Endodermal cell (in vitro differentiated cells): Measurements from ENCODE around the gene MPG. TPM values are rescaled to one million over a fixed set of nuclear protein-coding genes. Genes with fewer than 3 reads are reported as not detected.

Experiments used
- DNase-seq: peaks from one replicate; pipeline ENCODE4 v3.0.0-alpha.2; 2017
- H3K27ac ChIP-seq: 2 replicates; pipeline ENCODE4 v1.5.1; 2013; ENCODE audit warnings: mild to moderate bottlenecking, low read depth, low read length, moderate library complexity
- H3K27me3 ChIP-seq: 2 replicates; pipeline ENCODE4 v1.6.1; 2013; ENCODE audit warnings: mild to moderate bottlenecking, low read length, moderate library complexity; ENCODE audit not compliant: insufficient read depth, control insufficient read depth, poor library complexity, severe bottlenecking
- H3K36me3 ChIP-seq: 2 replicates; pipeline ENCODE4 v1.7.0; 2013; ENCODE audit warnings: mild to moderate bottlenecking, low read length, moderate library complexity; ENCODE audit not compliant: control insufficient read depth, insufficient read depth
- H3K4me1 ChIP-seq: one replicate; pipeline ENCODE4 v1.7.0; 2013; ENCODE audit warnings: low read length; ENCODE audit not compliant: control insufficient read depth, insufficient read depth
- H3K4me3 ChIP-seq: 2 replicates; pipeline ENCODE4 v1.5.1; 2013; ENCODE audit warnings: mild to moderate bottlenecking, low read length, moderate library complexity
- H3K9ac ChIP-seq: 2 replicates; pipeline ENCODE4 v1.6.1; 2013; ENCODE audit warnings: mild to moderate bottlenecking, low read length, moderate library complexity; ENCODE audit not compliant: poor library complexity, severe bottlenecking; ENCODE audit errors: extremely low read depth
- H3K9me3 ChIP-seq: 2 replicates; pipeline ENCODE4 v1.6.1; 2013; ENCODE audit warnings: mild to moderate bottlenecking, low read length, moderate library complexity; ENCODE audit not compliant: control insufficient read depth
- H3K27ac Mint-ChIP-seq: 2 replicates; pipeline ENCODE4 v1.8.0; 2020; ENCODE audit warnings: mixed read lengths
- H3K27me3 Mint-ChIP-seq: 2 replicates; pipeline ENCODE4 v1.8.0; 2021; ENCODE audit warnings: mild to moderate bottlenecking, mixed read lengths; ENCODE audit not compliant: insufficient read depth
- H3K36me3 Mint-ChIP-seq: 2 replicates; pipeline ENCODE4 v1.8.0; 2020; ENCODE audit warnings: low read depth, mixed read lengths
- H3K4me1 Mint-ChIP-seq: 2 replicates; pipeline ENCODE4 v1.8.0; 2020; ENCODE audit warnings: mixed read lengths
- H3K4me3 Mint-ChIP-seq: 2 replicates; pipeline ENCODE4 v1.8.0; 2020; ENCODE audit warnings: mild to moderate bottlenecking, moderate library complexity, mixed read lengths
- H3K9me3 Mint-ChIP-seq: 2 replicates; pipeline ENCODE4 v1.8.0; 2020; ENCODE audit warnings: mild to moderate bottlenecking, mixed read lengths
- CTCF ChIP-seq: fragments of 200-600 bp; sonication (generic); conservative IDR thresholded peaks from 2 replicates; pipeline ENCODE4 v1.5.0; 2021; ENCODE audit warnings: antibody characterized with exemption, mild to moderate bottlenecking
- WGBS, 2 experiments: methylation state at CpG; one replicate each; pipeline versions ENCODE4 v1.1.5 to v1.1.7; 2013; ENCODE audit warnings: missing lambda C conversion rate in 2 of 2, mixed read lengths in 1 of 2; ENCODE audit not compliant: insufficient coverage in 1 of 2, insufficient read length in 1 of 2; 5-methylcytosine and 5-hydroxymethylcytosine counted together
- total RNA-seq, 2 donors: library from RNA; stranded (reverse); fragmentation: NEBNext Ultra II Directional in 1 of 2; extraction: Animal tissue kit (Norgen Biotek cat#: 25700) in 1 of 2; gene quantifications; 2 replicates in 1 of 2; 3 replicates in 1 of 2; pipeline ENCODE4 v1.2.1, GENCODE V29; 2021

Gene MPG
- total RNA-seq, 2 donors from 2014 or later = 59.9 to 62.2 TPM

- Histone ChIP-seq H3K4me3 (no peak overlapping the region), H3K4me1 (no peaks in the 10 kb centered on the region), H3K27ac (no peak overlapping the region), H3K9me3 (no peaks in the 10 kb centered on the region), H3K36me3 (no peaks in the 10 kb centered on the region), H3K9ac (no peak overlapping the region), H3K27me3 (no peaks in the 10 kb centered on the region)
- 93% methylated on average over 7 of the region's 7 CpGs for WGBS, 2 experiments
- no peaks in the 10 kb centered on the region for H3K27me3 Mint-ChIP-seq
- no peak overlapping the region for H3K27ac Mint-ChIP-seq
- DNase-seq = no peak
- no peaks in the 10 kb centered on the region for H3K9me3 Mint-ChIP-seq
- TF ChIP-seq CTCF = no peak
- H3K36me3 Mint-ChIP-seq = peaks cover 13% of the 10 kb centered on the region
- H3K4me3 Mint-ChIP-seq = no peak overlapping the region
- H3K4me1 Mint-ChIP-seq = no peaks in the 10 kb centered on the region
Observed at GRCh38 chr16:132120-132519, 54.1 kb downstream of the MPG start.

- Histone ChIP-seq H3K36me3 (no peaks in the 10 kb centered on the region), H3K27me3 (no peaks in the 10 kb centered on the region), H3K4me3 (no peak overlapping the region), H3K9me3 (no peaks in the 10 kb centered on the region), H3K4me1 (no peaks in the 10 kb centered on the region), H3K27ac (no peak overlapping the region), H3K9ac (no peak overlapping the region)
- no peaks in the 10 kb centered on the region for H3K9me3 Mint-ChIP-seq
- no peaks in the 10 kb centered on the region for H3K27me3 Mint-ChIP-seq
- peaks cover 13% of the 10 kb centered on the region for H3K36me3 Mint-ChIP-seq
- H3K4me3 Mint-ChIP-seq = no peak overlapping the region
- 92% methylated on average over 2 of the region's 2 CpGs; no CpG with 5 or more reads in 1 of the 2 experiments for WGBS, 2 experiments
- no peak for TF ChIP-seq CTCF
- no peak overlapping the region for H3K27ac Mint-ChIP-seq
- DNase-seq = no peak
- no peaks in the 10 kb centered on the region for H3K4me1 Mint-ChIP-seq
Observed at GRCh38 chr16:133716-134115, 55.7 kb downstream of the MPG start.

Other genes with a start within 250 kb of the MPG start
- gene POLR3K, start 24.6 kb upstream of the MPG start, total RNA-seq = 10 to 100 TPM; 31.1 to 35.8 TPM
- 10 to 100 TPM; 54.2 to 66.4 TPM for gene SNRNP25, start 24.4 kb upstream of the MPG start, total RNA-seq
- gene RHBDF1, start 5.6 kb upstream of the MPG start, total RNA-seq = 10 to 100 TPM; 70.7 to 76.4 TPM
- 10 to 100 TPM; 34.8 to 37.0 TPM for gene NPRL3, start 60.4 kb downstream of the MPG start, total RNA-seq
- gene HBZ, start 74.4 kb downstream of the MPG start, total RNA-seq = not detected
- not detected for gene HBM, start 87.8 kb downstream of the MPG start, total RNA-seq
- 1 to 10 TPM in 1 of 2 donors, not detected in 1; 1.2 TPM for gene HBA2, start 94.7 kb downstream of the MPG start, total RNA-seq
- 1 to 10 TPM in 1 of 2 donors, not detected in 1; 1.1 TPM for gene HBA1, start 98.5 kb downstream of the MPG start, total RNA-seq
- gene HBQ1, start 102.2 kb downstream of the MPG start, total RNA-seq = 1 to 10 TPM; 1.2 to 1.3 TPM
- gene LUC7L, start 151.2 kb downstream of the MPG start, total RNA-seq = 100 to 1,000 TPM; 130 to 151 TPM
- gene FAM234A, start 156.6 kb downstream of the MPG start, total RNA-seq = 100 to 1,000 TPM; 123 to 130 TPM
- 1 to 10 TPM; 2.0 to 7.8 TPM for gene RGS11, start 197.7 kb downstream of the MPG start, total RNA-seq
- 10 to 100 TPM in 1 of 2 donors, 1 to 10 TPM in 1; 6.8 to 19.2 TPM for gene ARHGDIG, start 202.4 kb downstream of the MPG start, total RNA-seq
- gene PDIA2, start 204.9 kb downstream of the MPG start, total RNA-seq = 1 to 10 TPM; 2.9 to 9.9 TPM